ENCODE data around the gene RAB44.

The RAB44 gene

GRCh38 chr6:36688063-36688738 is 9.4 kb upstream of the RAB44 start:
- DNase-seq, result no peak

- DNase-seq, result no peak
These were observed 8.9 kb upstream of the RAB44 start for GRCh38 chr6:36688739-36689075.

DNA sequence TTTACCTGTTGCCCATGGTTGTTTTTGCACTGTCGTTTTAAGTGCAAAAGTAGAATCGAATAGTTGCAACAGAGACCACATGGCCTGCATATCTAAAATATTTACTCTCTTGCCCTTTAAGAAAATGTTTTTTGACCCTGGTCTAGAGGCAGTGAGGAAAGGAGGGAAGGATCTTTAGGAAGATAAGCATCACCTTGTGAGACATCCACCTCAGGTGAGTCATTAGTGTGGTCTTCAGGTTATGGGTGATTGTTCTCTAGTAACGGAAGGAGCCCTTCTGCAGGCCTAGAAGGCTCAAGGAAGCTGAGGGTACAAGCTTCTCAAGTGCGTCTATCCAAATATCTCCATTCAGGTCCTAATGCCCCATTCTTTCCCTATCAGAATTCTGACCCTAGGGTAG is 6.6 kb upstream of the RAB44 start:
- DNase-seq, result no peak

DNA sequence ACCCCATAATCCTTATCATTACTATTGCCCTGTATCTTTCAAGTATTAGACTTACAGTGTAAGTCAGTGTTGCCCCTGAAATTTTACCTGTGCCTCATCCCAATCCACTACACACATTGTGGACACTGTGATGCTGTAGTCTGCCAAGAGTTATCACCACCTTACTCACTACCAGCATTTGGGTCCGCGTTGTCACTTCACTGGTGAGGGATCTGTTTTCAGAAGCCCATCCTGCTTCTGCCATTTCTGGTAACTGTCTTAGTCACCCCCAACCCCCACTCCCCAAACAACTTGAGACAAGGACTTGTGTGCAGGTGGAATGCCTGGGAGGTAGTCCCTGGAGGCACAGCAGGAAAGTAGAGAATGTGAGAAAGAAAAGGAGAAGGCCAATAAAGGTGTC is 6.0 kb upstream of the RAB44 start:
- no peak for DNase-seq

DNA sequence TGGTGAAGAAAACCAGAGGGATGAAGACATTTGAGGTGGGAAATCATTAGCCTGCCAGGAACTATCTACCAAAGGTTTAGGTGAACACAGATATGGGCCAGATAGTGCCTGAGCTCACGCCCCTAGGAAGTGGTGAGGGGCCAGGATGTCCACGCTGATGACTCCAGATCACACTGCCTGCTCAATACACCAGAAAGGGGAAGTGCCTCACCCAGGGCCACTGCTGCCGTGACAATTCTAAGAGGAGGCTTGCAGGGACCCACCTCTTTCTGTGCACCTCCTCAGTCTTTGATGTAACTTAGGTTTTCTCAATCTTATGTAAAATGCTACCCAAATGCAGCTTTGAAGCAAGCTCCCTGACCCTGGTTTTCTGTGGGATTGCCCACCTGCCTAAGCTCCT is 5.4 kb upstream of the RAB44 start:
- DNase-seq, result peak; percentile 61 to 84

DNA sequence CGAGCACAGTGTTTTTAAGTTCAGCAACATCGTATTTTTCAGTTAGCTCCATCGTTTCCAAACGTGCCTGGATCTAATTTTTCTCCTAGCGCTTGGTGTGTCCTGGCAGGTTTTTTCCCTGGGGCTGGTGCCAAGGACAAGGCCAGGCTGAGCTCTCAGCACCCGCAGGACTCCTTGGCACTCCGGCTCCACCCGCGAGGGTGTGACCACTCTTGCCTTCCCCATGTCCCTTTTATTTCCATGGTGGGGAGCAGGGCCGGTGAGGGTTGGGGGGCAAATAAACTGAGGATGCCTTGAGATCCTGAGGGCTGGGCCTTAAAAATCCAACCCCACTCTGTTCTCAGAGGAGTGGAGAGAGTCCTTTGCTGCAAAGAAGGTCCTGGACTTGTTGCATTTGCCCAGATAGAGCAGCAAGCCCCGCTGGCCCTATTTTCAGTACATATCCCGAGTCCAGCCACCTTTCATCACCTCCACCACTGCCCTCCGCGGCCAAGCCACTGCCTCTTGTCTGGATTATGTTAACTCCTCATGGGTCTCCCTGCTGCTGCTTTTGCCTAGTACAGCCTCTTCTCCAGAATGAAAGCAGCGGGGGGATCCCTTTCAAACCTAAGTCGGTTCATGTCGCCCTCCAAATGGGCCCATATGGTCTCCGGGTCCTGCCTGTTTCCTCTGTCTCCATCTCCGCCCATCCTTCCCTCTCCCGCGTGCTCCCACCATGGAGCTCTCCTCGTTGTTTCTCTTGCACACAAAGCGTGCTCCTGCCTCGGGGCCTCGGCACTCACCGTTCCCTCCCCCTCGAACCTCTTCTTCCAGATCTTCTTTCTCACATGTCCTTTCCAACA is 4.5 kb upstream of the RAB44 start:
- DNase-seq, result no peak

DNA sequence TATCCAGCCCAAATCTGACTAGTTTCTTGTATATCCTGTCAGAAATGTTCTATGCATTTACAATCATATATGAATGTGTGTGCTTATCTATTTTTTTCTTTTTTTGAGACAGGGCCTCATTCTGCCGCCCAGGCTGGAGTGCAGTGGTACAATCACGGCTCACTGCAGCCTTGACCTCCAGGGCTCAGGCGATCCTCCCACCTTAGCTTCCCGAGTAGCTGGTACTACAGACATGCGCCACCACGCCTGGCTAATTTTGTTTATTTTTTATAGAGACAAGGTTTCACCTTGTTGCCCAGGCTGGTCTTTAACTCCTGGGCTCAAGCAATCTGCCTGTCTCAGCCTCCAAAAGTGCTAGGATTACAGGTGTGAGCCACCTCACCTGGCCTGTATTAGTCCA is 3.0 kb upstream of the RAB44 start:
- DNase-seq, result no peak

GRCh38 chr6:36695414-36695813 is 2.2 kb upstream of the RAB44 start:
- no peak for DNase-seq

DNA sequence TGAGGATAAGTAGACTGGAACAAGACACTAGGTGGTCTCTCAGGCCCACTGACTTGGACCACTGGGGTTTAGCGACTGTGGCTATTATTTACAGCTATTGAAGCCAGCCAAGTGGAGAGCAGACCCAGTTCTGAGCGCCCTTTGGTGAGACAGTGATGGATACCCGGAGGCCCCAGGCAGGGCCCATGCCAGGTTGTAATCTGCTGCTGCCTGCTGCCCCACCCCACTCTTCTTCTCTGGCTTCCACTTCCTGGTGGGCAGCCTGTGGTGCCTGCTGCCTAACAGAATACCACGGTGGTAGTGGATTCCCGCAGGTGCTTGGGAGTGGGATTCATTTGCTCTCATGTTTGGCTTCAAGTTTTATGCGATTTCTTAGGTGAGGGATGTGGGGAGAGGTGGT is 570 bp downstream of the RAB44 start:
- no peak for DNase-seq

DNA sequence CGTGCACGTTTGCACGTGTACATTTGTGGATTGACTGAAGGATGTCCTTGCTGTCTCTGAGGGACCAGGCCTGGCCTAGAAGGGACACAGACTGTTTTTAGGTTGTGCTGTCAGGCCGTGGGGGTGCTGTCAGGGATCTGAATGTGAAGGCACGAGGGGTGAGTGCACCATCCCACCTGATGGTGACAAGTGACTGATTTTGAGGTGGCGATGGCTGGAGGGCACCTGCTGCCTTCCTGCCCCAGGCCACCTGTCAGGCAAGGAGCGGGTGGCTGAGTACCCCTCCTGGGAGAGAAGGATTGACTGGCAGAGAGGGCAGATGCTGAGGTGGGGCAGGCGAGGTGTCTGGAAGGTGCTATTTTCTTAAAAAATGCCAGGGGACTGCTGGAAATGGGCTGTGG is 1.2 kb downstream of the RAB44 start:
- no peak for DNase-seq

DNA sequence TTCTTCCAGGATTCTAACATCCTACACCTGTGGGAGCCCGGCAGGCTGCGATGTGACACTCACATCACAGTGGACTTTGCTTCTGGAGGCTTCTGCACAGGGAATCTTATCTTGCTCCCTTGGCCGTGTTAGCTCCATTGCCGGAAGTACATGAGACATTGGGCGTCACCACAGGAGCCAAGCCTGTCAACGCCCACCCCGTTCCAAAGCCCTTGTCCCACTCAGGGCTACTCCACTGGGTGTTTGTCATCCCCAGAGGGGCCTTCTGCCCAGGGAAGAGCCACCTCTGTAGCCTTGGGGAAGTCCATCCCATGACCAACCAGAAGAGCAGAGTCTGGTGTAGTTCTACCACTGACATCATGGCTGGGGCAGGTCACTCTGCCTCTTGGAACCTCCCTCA is 1.7 kb downstream of the RAB44 start:
- DNase-seq, result peak; percentile 25 to 49

GRCh38 chr6:36700071-36700812 is 2.6 kb downstream of the RAB44 start:
- DNase-seq, result no peak

- DNase-seq, result peak; percentile 47 to 59
These were observed 3.2 kb downstream of the RAB44 start for GRCh38 chr6:36700831-36701230.

GRCh38 chr6:36701401-36701991 is 3.9 kb downstream of the RAB44 start:
- DNase-seq, result peak in 1 of 2 donors; percentile 9

- no peak for DNase-seq
These were observed 5.0 kb downstream of the RAB44 start for GRCh38 chr6:36702656-36703055.

- DNase-seq, result no peak
These were observed 5.5 kb downstream of the RAB44 start for GRCh38 chr6:36703081-36703606.

GRCh38 chr6:36703982-36704381 is 6.4 kb downstream of the RAB44 start:
- no peak for DNase-seq

DNA sequence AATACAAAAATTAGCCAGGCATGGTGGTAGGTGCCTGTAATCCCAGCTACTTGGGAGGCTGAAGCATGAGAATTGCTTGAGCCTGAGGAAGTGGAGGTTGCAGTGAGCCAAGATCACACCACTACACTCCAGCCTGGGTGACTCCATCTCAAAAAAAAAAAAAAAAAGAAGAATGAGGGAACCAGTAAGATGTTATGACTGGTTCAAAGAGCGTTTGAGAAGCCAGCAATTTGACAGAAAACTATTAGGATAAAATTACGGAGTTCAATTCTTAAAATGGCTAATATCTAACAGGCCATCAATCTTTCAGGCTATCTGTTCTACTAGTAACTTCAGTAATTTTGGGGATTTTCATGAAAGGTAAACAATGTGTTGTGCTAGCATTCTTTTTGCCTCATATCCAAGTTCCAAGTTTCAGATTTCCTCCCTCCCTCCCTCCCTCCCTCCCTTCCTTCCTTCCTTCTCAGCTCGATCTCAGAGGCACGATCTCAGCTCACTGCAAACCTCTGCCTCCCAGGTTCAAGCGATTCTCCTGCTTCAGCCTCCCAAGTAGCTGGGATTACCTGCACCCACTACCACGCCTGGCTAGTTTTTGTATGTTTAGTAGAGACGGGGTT is 7.4 kb downstream of the RAB44 start:
- DNase-seq, result peak in 1 of 2 donors; percentile 37

DNA sequence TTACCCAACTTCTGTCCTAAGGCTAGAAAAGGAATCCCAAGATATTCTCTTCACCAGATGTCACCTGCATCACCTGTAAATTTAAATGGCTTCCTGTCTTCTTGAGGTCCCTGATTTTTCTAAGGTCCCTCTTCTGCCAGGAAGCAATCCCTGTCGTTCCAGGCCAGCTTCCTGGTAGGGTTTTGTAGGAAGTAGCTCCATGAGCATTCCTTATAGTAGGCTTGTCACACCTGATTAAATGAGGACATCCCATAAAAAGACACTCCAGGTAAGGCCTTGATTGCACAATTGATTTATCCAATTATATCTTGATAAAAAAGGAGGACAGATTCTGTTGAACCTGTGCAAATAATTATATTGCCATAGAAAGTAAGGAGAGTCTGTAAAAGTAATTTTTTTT is 8.7 kb downstream of the RAB44 start:
- no peak for DNase-seq

DNA sequence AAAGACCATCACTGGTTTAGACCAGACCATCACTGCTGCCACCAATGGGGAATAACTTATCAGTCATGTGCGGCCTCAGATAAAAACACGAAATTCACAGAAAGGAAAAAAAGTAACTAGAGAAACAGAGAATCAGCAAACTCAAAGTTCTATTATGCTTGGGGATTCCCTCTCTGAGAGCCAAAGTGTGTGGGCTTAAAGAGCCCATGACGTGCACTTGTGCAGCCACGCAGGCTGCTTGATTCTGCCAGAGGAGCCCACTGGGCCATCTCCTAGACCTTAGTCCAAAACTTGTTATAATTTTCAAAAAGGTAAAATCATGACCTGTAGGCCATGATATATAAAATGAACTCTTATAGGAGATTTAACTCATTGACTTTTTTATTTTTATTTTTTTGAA is 15.2 kb downstream of the RAB44 start:
- DNase-seq, result no peak

- no peak for DNase-seq
These were observed 16.2 kb downstream of the RAB44 start for GRCh38 chr6:36713846-36714245.

- DNase-seq, result no peak
These were observed 16.9 kb downstream of the RAB44 start for GRCh38 chr6:36714511-36714910.

- no peak for DNase-seq
These were observed 17.8 kb downstream of the RAB44 start for GRCh38 chr6:36715469-36715868.

Data from inflammatory macrophage (primary cell).